K562 (cell line): ENCODE data around the gene CNR1. TPM values are rescaled to one million over a fixed set of nuclear protein-coding genes. Genes with fewer than 3 reads are reported as not detected.

ENCODE experiments used
- ATAC-seq: fragments of 200-7000 bp; cut with Tn5 transposase; 3 replicates; pipeline ENCODE4 v1.9.1; 2020; ENCODE audit warnings: moderate library complexity
- BruUV-seq: library from RNA; stranded (reverse); fragments of 400-500 nt; replicated peaks from 2 replicates; lab custom pipeline; 2021; lab: Mats Ljungman, UMichigan
- CTCF ChIA-PET: fragments of 300-600 bp; formaldehyde crosslinking; extraction: SDS; loops from one replicate; lab custom pipeline; 2021; ENCODE audit warnings: low intra/inter-chr PET ratio; lab: Yijun Ruan, JAX
- POLR2A ChIA-PET: fragments of 300-600, 350-650 bp; sonication (Branson Sonifier 250); formaldehyde crosslinking; extraction: SDS; loops from one replicate; lab custom pipeline; 2021; ENCODE audit warnings: antibody characterized with exemption, inconsistent platforms; lab: Yijun Ruan, JAX
- DNase-seq, 4 experiments: peaks; one replicate each; pipeline versions ENCODE4 v3.0.0 to v3.0.0-alpha.2; 2011 to 2018; ENCODE audit warnings: low spot score in 3 of 4, mixed read lengths in 3 of 4; ENCODE audit errors: extremely low read depth in 1 of 4
- FAIRE-seq: peaks from 2 replicates; lab custom pipeline; 2011; peaks lifted over from hg19 to GRCh38; lab: Jason Lieb, UNC
- H2AFZ ChIP-seq: 2 replicates; pipeline ENCODE4 v1.6.0; 2011; ENCODE audit warnings: low read depth, low read length, control low read depth, inconsistent platforms
- H3K27ac ChIP-seq: fragments of 200-600 bp; 3 replicates; pipeline ENCODE4 v1.8.0; 2011; ENCODE audit warnings: low read depth, mild to moderate bottlenecking, control low read depth, inconsistent platforms, low read length, moderate library complexity, mixed read lengths; ENCODE audit errors: extremely low read depth
- H3K27me3 ChIP-seq, 2 experiments: fragments of 300-600 bp in 1 of 2; 2 replicates in 1 of 2; 3 replicates in 1 of 2; pipeline versions ENCODE4 v1.6.0 to v1.8.0; 2011; ENCODE audit warnings: inconsistent platforms in 2 of 2, low read length in 2 of 2, mild to moderate bottlenecking in 1 of 2, mixed read lengths in 1 of 2, moderate library complexity in 1 of 2; ENCODE audit not compliant: control insufficient read depth in 2 of 2, insufficient read depth in 2 of 2
- H3K36me3 ChIP-seq: fragments of 300-600 bp; 3 replicates; pipeline ENCODE4 v1.8.0; 2011; ENCODE audit warnings: mild to moderate bottlenecking, low read length, inconsistent platforms; ENCODE audit not compliant: control insufficient read depth, insufficient read depth
- H3K4me1 ChIP-seq, 2 experiments: fragments of 200-600 bp in 1 of 2; replicated peaks in 1 of 2; 2 replicates in 1 of 2; 3 replicates in 1 of 2; pipeline versions ENCODE4 v1.5.1 to v1.8.0; 2011; ENCODE audit warnings: inconsistent platforms in 2 of 2, low read length in 2 of 2, mild to moderate bottlenecking in 1 of 2, mixed read lengths in 1 of 2, moderate library complexity in 1 of 2; ENCODE audit not compliant: control insufficient read depth in 2 of 2, insufficient read depth in 2 of 2
- H3K4me2 ChIP-seq: 2 replicates; pipeline ENCODE4 v1.6.1; 2011; ENCODE audit warnings: low read length, control low read depth, inconsistent platforms, mixed read lengths; ENCODE audit not compliant: insufficient read depth
- H3K4me3 ChIP-seq: fragments of 200-600 bp; sonication (generic), shearing (Covaris generic); 2 replicates; pipeline ENCODE4 v1.5.1; 2016; ENCODE audit warnings: control low read depth, inconsistent platforms
- H3K79me2 ChIP-seq: fragments of 200-600 bp; 3 replicates; pipeline ENCODE4 v1.8.0; 2011; ENCODE audit warnings: low read length, inconsistent platforms; ENCODE audit not compliant: control insufficient read depth, insufficient read depth
- H3K9ac ChIP-seq, 2 experiments: 2 replicates each; pipeline versions ENCODE4 v1.6.0 to v1.6.1; 2011; ENCODE audit warnings: low read depth in 2 of 2, low read length in 2 of 2, control low read depth in 1 of 2, inconsistent platforms in 1 of 2, mild to moderate bottlenecking in 1 of 2, mixed read lengths in 1 of 2; ENCODE audit not compliant: insufficient read depth in 1 of 2
- H3K9me1 ChIP-seq: one replicate; pipeline ENCODE4 v1.6.0; 2011; ENCODE audit warnings: inconsistent platforms, mild to moderate bottlenecking, low read length, moderate library complexity; ENCODE audit not compliant: control insufficient read depth, insufficient read depth
- H3K9me3 ChIP-seq: replicated peaks from 2 replicates; pipeline ENCODE4 v1.5.1; 2011; ENCODE audit warnings: low read depth, low read length, inconsistent platforms; ENCODE audit not compliant: control insufficient read depth, insufficient read depth
- H4K20me1 ChIP-seq: replicated peaks from 2 replicates; pipeline ENCODE4 v1.6.1; 2011; ENCODE audit warnings: low read length, inconsistent platforms, mixed read lengths; ENCODE audit not compliant: control insufficient read depth, insufficient read depth
- AFF1 ChIP-seq, 2 experiments: fragments of 450-650 bp; IDR thresholded peaks; 2 replicates each; pipeline ENCODE4 v1.6.1; 2018; ENCODE audit warnings: mild to moderate bottlenecking in 2 of 2, low read depth in 1 of 2; ENCODE audit not compliant: partially characterized antibody in 2 of 2
- BACH1 ChIP-seq: fragments of 200-800 bp; sonication (Bioruptor generic); IDR thresholded peaks from 2 replicates; pipeline ENCODE4 v1.6.1; 2016; ENCODE audit warnings: missing genetic modification characterization, missing compliant biosample characterization
- CHD4 ChIP-seq: fragments of 200-600 bp; sonication (generic); IDR thresholded peaks from 3 replicates; pipeline ENCODE4 v1.6.1; 2012; ENCODE audit warnings: low read depth, mild to moderate bottlenecking, mixed read lengths, low read length, inconsistent platforms; ENCODE audit not compliant: insufficient read depth, insufficient replicate concordance, poor library complexity, severe bottlenecking
- FOXA3 ChIP-seq, 2 experiments: fragments of 450-650 bp in 1 of 2; sonication (generic) in 1 of 2; formaldehyde crosslinking; IDR thresholded peaks in 1 of 2; conservative IDR thresholded peaks in 1 of 2; 2 replicates each; pipeline versions ENCODE4 v1.4.0 to v1.8.0; 2020 to 2022; ENCODE audit warnings: mild to moderate bottlenecking in 2 of 2, missing genetic modification reagents in 1 of 2
- GATAD2B ChIP-seq: fragments of 450-650 bp; IDR thresholded peaks from 2 replicates; pipeline ENCODE4 v1.6.1; 2017; ENCODE audit warnings: mild to moderate bottlenecking, borderline replicate concordance
- HMG20A ChIP-seq: fragments of 450-650 bp; formaldehyde crosslinking; conservative IDR thresholded peaks from 2 replicates; pipeline ENCODE4 v1.4.0; 2020; ENCODE audit warnings: mild to moderate bottlenecking, mixed read lengths
- TCF7L2 ChIP-seq: fragments of 150-350 bp; IDR thresholded peaks from 2 replicates; pipeline ENCODE4 v1.6.1; 2016; ENCODE audit warnings: low read depth, mild to moderate bottlenecking, low read length, moderate library complexity
- ZNF224 ChIP-seq: sonication (generic); formaldehyde crosslinking; IDR thresholded peaks from 2 replicates; pipeline ENCODE4 v1.8.0; 2022; ENCODE audit warnings: mild to moderate bottlenecking, missing genetic modification reagents
- ZSCAN29 ChIP-seq: fragments of 450-650 bp; IDR thresholded peaks from 2 replicates; pipeline ENCODE4 v1.6.1; 2017
- WGBS: fragments of 100-300 bp; shearing (Covaris generic); methylation state at CpG from one replicate; pipeline ENCODE4 v1.1.6; 2016; ENCODE audit warnings: low coverage, mixed read lengths; ENCODE audit not compliant: insufficient coverage; ENCODE audit errors: missing lambda C conversion rate; 5-methylcytosine and 5-hydroxymethylcytosine counted together
- in situ Hi-C: fragments of 300-500 bp; cut with MboI; formaldehyde crosslinking; loops from 4 replicates; pipeline ENCODE4 v1.15.0; 2018; ENCODE audit warnings: inconsistent platforms, mixed read lengths
- intact Hi-C: fragments of 100-400 bp; cut with micrococcal nuclease; formaldehyde crosslinking; loops from 2 replicates; pipeline ENCODE4 v1.14.2; 2022
- polyA plus RNA-seq, 8 experiments: library from polyadenylated mRNA; depleted of rRNA in 4 of 8; stranded (reverse) in 5 of 8; unstranded in 3 of 8; fragments of >200 nt; fragmentation: Nextera tagmentation in 2 of 8; fragmentation: Illumina TruSeq in 1 of 8; extraction: Ambion mirVana in 2 of 8; extraction: Trizol in 1 of 8; gene quantifications; 2 replicates each; pipeline versions ENCODE4 v1.2.1 to v1.2.3, GENCODE V29; 2011 to 2014; ENCODE audit warnings: inconsistent platforms in 1 of 8, missing spikeins in 1 of 8
- total RNA-seq, 7 experiments: library from RNA; depleted of rRNA in 6 of 7; stranded (reverse); fragments of >200 nt in 6 of 7; fragmentation: Illumina TruSeq in 2 of 7; extraction: Trizol in 2 of 7; gene quantifications; 2 replicates each; pipeline versions ENCODE4 v1.2.1 to v1.2.3, GENCODE V29; 2011 to 2021; ENCODE audit warnings: low replicate concordance in 1 of 7
- TF ChIP-seq, protein P1 (sequence below): fragments of 450-650 bp; conservative IDR thresholded peaks from 2 replicates; pipeline ENCODE4 v1.6.1; 2016; ENCODE audit warnings: missing genetic modification characterization, low read depth, mild to moderate bottlenecking, missing compliant biosample characterization, moderate library complexity

Gene CNR1
- total and polyA plus RNA-seq, 9 of the 15 experiments (the other 6 are each of a cell fraction or from before 2014, with no cell fraction given): 0.50 to 1.9 (median 1.2) TPM; not detected in 1

DNA sequence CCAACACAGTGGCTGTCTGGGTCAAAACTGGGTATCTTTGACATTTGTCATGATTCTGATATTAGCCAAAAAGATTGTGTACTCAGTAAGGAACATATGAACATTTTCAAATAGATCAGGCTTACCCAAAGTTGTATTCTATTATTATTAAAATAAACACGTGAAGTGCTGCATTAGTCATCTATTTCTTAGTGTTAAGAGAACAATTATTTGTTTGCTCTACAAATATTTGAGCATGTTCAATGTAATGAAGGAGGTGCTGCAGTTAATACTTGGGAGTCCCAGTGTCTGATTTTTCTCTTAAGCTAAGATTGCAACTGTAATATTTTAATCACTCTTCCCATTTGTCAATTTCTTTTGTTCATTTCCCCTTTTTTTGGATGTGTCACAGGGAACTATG, 28.2 kb downstream of the CNR1 start:
- Histone ChIP-seq H3K9ac (no peak overlapping the region), H3K36me3 (no peaks in the 10 kb centered on the region), H3K79me2 (no peaks in the 10 kb centered on the region), H3K27me3 (no peaks in the 10 kb centered on the region; a peak in 1 of 5 replicates), H3K4me3 (no peak overlapping the region), H2AFZ (no peak overlapping the region), H3K9me1 (no peaks in the 10 kb centered on the region), H3K4me2 (no peak overlapping the region), H3K4me1 (no peaks in the 10 kb centered on the region), H4K20me1 (no peaks in the 10 kb centered on the region)
- in situ Hi-C loops (no loop called here), intact Hi-C loops (no loop called here)
- POLR2A ChIA-PET: no interaction called here
- ATAC-seq: no peak
- 0% methylated on average over 1 of the region's 1 CpG for WGBS
- TF ChIP-seq, protein P1, sequence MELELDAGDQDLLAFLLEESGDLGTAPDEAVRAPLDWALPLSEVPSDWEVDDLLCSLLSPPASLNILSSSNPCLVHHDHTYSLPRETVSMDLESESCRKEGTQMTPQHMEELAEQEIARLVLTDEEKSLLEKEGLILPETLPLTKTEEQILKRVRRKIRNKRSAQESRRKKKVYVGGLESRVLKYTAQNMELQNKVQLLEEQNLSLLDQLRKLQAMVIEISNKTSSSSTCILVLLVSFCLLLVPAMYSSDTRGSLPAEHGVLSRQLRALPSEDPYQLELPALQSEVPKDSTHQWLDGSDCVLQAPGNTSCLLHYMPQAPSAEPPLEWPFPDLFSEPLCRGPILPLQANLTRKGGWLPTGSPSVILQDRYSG: no peak
- TF ChIP-seq ZNF224 (CRISPR knock-in tag) (no peak), AFF1 (IDR thresholded peaks at IDR 0.05; ENCODE audit: low read depth in 1 of 2, partially characterized antibody in 2 of 2) (no peak), ZSCAN29 (no peak), BACH1 (tag) (no peak), CHD4 (no peak), TCF7L2 (no peak), GATAD2B (no peak), HMG20A (CRISPR knock-in tag) (no peak), FOXA3 (CRISPR knock-in tag; conservative IDR thresholded peaks at IDR 0.05 in 1 of 2, IDR thresholded peaks at IDR 0.05 in 1 of 2) (no peak)
- TF ChIP-seq, all 486 proteins: peak for 0
- FAIRE-seq (no peak), DNase-seq (no peak)
- BruUV-seq: no TSS peak
- Histone ChIP-seq H3K9me3 (no peaks in the 10 kb centered on the region), H3K27ac (no peak overlapping the region)
- CTCF ChIA-PET: no interaction called here
